ENCODE results near the gene NKD2. TPM values are rescaled to one million over a fixed set of nuclear protein-coding genes. Genes with fewer than 3 reads are reported as not detected.
"Not testable (repeated sequence)": the region's sequence is repeated elsewhere in the genome, so short reads cannot be mapped to it uniquely, and the experiment has no call there.

NKD2 gene
- total RNA-seq, 1 experiment from 2014 or later = not detected

DNA sequence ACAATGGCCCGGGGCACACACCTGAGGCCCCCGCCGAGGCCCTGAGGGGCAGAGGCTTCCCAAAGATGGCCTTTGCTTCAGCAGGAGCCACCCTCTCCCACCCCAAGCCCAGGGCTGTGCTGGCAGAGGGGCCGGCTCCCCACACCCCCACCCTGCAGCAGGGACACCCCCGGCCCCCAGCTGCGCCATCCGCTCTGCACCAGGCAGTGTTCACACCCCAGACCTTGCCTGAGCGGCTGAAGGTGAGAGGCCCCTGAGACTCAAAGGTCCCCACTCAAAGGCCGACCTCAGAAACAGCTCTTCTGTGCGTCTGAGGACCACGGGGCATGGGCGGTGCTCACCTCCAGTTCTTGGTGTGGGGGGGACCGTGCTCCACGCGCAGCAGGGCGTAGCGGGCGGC, 65.6 kb downstream of the NKD2 start:
- DNase-seq = no peak
- H3K4me3 ChIP-seq = no peak overlapping the region
- no peak overlapping the region for H3K27ac ChIP-seq
- H3K4me1 ChIP-seq = no peaks in the 10 kb centered on the region
- no peaks in the 10 kb centered on the region for H3K9me3 ChIP-seq (replicated peaks)
- no peaks in the 10 kb centered on the region for H3K36me3 ChIP-seq
- H3K27me3 ChIP-seq = no peaks in the 10 kb centered on the region

DNA sequence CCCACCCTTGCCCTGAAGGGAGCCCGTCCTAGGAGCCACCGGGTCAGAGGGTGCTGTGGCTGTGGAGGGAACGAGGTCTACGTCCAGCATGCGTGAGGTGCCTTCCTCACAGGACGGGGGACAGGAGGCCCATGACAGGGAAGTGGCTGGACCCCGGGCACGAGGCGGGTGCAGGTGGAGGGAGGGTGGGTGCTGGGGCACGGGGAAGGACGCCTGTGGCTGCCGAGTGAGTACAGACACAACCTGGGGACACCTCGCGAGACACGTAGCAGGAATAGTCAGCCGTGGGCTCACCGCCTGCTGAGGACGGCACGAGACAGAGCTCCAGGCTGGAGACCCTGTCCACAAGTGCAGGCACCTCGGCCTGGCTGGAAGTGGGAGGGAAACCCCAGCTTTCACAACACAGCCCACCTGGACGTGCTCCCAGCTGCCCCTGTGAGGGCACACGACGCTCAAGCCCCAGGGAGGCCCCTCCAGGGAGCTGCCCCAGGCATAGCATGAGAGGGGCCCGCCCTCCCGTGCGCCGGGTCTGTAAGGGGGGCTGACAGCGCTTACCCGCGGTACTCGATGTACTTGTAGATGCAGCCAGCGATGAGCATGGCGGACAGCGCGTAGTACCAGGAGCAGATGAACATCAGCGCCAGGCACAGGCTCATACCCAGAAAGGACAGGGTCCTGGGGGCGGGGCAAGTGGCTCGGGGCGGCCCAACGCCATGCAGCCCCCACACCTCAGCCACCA, 66.4 kb downstream of the NKD2 start:
- no peaks in the 10 kb centered on the region for H3K36me3 ChIP-seq
- DNase-seq = no peak
- H3K4me3 ChIP-seq = no peak overlapping the region
- no peaks in the 10 kb centered on the region for H3K4me1 ChIP-seq
- H3K9me3 ChIP-seq (replicated peaks) = no peaks in the 10 kb centered on the region
- H3K27me3 ChIP-seq = no peaks in the 10 kb centered on the region
- H3K27ac ChIP-seq = no peak overlapping the region

DNA sequence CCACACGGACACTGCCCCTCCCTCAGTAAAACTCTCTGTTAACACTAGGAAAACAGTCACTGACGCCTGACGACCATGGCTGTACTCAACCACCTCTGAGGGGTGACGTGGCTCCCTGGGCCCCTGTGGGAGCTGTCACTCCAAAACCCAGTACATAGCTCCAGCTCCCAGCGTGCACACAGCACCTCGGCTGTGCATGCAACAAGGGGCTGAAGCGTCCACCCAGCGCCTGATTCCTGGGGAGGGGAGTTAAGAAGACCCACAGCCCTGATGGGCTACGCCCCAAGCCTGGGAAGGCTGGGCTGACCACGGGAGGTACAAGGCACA, 66.9 kb downstream of the NKD2 start:
- H3K27me3 ChIP-seq = no peaks in the 10 kb centered on the region
- H3K27ac ChIP-seq = no peak overlapping the region
- no peak overlapping the region for H3K4me3 ChIP-seq
- H3K36me3 ChIP-seq = no peaks in the 10 kb centered on the region
- no peaks in the 10 kb centered on the region for H3K4me1 ChIP-seq
- H3K9me3 ChIP-seq (replicated peaks) = no peaks in the 10 kb centered on the region
- DNase-seq = no peak

DNA sequence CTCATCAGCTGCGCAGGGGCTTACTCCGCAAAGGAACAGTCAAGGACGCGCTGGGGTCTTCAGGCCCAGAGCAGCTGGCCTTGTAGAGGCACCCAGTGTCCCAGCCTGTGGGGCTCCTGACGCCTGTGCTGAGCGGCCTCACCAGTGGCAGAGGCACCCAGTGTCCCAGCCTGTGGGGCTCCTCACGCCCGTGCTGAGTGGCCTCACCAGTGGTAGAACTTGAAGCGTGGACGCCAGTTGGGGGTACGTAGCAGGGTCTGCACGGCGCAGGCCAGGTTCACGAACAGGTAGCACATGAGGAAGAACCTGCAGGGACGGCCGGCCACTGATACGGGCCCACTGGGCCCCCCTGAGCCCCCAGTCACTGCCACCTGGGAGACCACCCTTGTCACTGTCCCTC, 67.3 kb downstream of the NKD2 start:
- DNase-seq = no peak
- Histone ChIP-seq H3K9me3 (replicated peaks) (no peaks in the 10 kb centered on the region), H3K27me3 (no peaks in the 10 kb centered on the region), H3K36me3 (no peaks in the 10 kb centered on the region), H3K4me3 (no peak overlapping the region), H3K27ac (no peak overlapping the region), H3K4me1 (no peaks in the 10 kb centered on the region)

DNA sequence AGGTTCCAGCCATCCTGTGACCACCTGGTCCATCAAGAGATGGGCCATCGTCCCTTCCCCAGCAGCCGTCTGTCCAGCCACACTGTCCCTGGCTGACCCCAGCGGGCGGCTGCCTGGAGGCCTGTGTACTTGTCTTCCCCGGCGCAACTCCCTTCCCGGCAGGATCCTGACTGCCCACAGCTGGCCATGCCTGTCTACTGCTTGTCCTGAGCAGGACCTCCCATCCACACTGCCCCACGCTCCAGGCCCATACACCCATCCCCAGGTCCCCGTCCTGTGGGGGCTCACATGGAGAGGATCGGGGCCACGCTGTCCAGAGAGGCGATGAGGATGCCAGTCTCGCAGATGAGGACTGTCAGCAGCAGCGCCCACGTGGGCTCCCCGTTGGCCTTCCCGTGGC, 67.8 kb downstream of the NKD2 start:
- no peak overlapping the region for H3K27ac ChIP-seq
- no peak for DNase-seq
- H3K27me3 ChIP-seq = no peaks in the 10 kb centered on the region
- no peak overlapping the region for H3K4me3 ChIP-seq
- no peaks in the 10 kb centered on the region for H3K36me3 ChIP-seq
- no peaks in the 10 kb centered on the region for H3K9me3 ChIP-seq (replicated peaks)
- H3K4me1 ChIP-seq = no peaks in the 10 kb centered on the region

DNA sequence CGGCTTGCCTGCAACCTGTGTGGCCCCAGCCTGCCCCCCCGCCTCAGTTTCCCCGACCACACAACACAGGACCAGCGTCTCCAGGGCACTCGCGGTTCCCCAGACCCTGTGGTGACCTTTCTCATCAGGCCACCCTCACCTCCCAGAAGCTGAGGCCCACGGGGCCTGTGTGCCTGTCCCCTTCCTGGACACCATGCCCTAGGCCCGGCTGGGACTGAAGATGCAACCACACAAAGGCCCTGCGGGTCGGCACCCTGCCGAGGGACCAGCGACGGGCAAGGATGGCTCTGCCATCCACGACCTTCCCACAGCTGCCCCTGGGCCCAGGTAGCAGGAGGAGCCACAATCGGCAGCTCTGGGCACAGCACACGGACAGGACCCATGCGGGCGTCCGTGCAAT, 68.4 kb downstream of the NKD2 start:
- no peak for DNase-seq
- Histone ChIP-seq H3K4me1 (no peaks in the 10 kb centered on the region), H3K27me3 (no peaks in the 10 kb centered on the region), H3K9me3 (replicated peaks) (no peaks in the 10 kb centered on the region), H3K4me3 (no peak overlapping the region), H3K27ac (no peak overlapping the region), H3K36me3 (no peaks in the 10 kb centered on the region)

DNA sequence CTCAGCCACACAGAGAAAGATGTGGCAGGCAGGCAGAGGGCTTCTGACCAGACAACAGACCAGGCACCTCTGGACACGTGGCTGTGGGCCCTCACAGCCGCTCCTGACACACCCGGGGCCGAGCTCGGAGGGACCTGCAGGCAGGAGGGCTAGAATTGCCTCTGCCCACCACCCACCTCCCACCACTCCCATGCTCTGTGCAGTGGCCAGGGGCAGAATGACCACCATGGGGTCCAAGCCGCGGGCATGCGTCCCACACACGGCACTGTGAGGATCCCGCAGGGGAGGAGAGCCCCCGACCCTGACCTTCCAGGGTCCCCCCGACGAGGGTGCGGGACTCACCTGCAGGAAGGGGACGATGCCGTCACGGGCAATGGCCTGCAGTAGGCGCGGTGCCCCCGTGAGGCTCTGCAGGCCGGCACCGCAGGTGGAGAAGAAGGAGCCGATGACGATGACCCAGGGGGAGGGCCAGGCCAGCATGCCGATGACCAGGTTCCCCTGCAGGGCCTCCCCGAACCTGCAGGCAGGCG, 69.0 kb downstream of the NKD2 start:
- no peaks in the 10 kb centered on the region for H3K27me3 ChIP-seq
- H3K27ac ChIP-seq = no peak overlapping the region
- H3K4me3 ChIP-seq = no peak overlapping the region
- no peak for DNase-seq
- no peaks in the 10 kb centered on the region for H3K36me3 ChIP-seq
- H3K9me3 ChIP-seq (replicated peaks) = no peaks in the 10 kb centered on the region
- no peaks in the 10 kb centered on the region for H3K4me1 ChIP-seq

DNA sequence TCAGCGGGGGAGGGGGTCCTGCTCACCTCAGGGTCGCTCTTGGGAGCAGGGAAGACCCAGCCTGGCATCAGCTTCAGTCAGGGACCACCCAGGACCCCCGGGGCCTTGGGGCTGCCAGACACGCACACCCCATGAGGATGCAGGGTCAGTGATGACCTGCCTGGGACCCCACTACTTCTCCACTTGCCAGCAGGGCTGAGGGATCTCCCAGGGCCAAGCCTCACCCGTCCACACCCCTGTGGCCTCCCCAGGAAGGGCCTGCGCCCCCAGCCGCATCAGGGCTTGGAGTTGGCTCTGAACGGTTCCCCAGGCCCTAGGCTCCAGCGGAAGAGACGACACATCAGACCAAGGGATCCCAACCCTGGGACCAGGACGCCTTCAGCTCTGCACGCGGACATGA, 69.6 kb downstream of the NKD2 start:
- no peaks in the 10 kb centered on the region for H3K27me3 ChIP-seq
- no peak overlapping the region for H3K4me3 ChIP-seq
- no peak for DNase-seq
- H3K4me1 ChIP-seq = no peaks in the 10 kb centered on the region
- H3K27ac ChIP-seq = no peak overlapping the region
- no peaks in the 10 kb centered on the region for H3K36me3 ChIP-seq
- no peaks in the 10 kb centered on the region for H3K9me3 ChIP-seq (replicated peaks)

DNA sequence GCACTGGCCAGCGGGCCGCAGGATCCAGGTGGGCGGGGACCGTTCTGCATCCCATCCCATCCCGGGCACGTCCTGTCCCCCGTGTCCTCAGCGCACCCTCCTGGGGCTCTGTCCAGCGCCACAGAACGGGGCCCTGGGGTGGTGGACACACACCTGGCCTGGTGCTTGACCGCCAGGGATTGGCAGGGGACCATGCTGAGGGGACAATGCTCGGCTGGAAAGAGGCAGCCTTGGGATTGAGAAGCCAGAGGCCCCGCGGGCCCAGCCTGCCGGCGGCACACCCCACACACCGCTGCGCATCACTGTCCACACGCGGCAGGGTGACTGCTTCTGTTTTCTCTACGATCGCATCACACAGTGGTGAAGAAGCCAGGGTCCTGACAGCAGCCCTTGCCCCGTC, 70.2 kb downstream of the NKD2 start:
- no peak overlapping the region for H3K4me3 ChIP-seq
- no peaks in the 10 kb centered on the region for H3K9me3 ChIP-seq (replicated peaks)
- no peak overlapping the region for H3K27ac ChIP-seq
- H3K36me3 ChIP-seq = no peaks in the 10 kb centered on the region
- no peaks in the 10 kb centered on the region for H3K4me1 ChIP-seq
- DNase-seq = no peak
- H3K27me3 ChIP-seq = no peaks in the 10 kb centered on the region

DNA sequence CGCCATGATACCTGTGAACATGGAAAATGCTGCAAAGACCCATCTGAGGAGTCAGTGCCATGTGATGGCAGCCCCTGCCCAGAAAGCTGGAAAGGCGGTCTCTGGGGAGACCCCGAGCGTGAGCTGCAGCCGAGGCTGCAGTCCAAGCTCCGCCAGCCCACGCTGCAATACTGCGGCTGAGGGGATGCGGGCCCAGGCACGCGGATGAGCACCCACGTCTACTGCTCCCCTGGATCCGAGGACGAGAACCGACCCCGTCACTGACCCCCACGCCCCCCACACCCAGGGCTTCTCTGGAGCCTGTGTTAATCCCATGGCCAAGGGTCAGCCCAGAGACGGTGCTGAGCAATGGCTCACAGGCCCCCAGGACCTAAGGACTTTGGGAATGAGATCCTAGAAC, 70.9 kb downstream of the NKD2 start:
- H3K27ac ChIP-seq = no peak overlapping the region
- DNase-seq = no peak
- H3K4me1 ChIP-seq = no peaks in the 10 kb centered on the region
- no peak overlapping the region for H3K4me3 ChIP-seq
- H3K27me3 ChIP-seq = no peaks in the 10 kb centered on the region
- H3K9me3 ChIP-seq (replicated peaks) = no peaks in the 10 kb centered on the region
- no peaks in the 10 kb centered on the region for H3K36me3 ChIP-seq

DNA sequence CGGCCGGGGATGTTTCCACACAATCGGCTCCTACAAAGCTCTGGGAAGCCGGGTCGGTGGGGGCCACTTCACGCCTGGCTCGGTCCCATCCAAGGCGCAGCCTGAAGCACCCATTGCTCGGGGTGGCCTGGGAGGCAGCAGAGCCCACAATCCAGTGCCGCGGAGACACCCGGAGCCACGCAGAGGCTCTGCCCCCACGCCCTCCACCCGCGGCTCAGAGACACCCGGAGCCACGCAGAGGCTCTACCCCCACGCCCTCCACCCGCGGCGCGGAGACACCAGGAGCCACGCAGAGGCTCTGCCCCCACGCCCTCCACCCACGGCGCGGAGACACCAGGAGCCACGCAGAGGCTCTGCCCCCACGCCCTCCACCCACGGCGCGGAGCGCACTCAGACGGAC, 71.4 kb downstream of the NKD2 start:
- Histone ChIP-seq H3K27ac (no peak overlapping the region), H3K9me3 (replicated peaks) (no peaks in the 10 kb centered on the region), H3K36me3 (no peaks in the 10 kb centered on the region), H3K4me3 (no peak overlapping the region), H3K4me1 (no peaks in the 10 kb centered on the region), H3K27me3 (no peaks in the 10 kb centered on the region)
- DNase-seq = no peak

DNA sequence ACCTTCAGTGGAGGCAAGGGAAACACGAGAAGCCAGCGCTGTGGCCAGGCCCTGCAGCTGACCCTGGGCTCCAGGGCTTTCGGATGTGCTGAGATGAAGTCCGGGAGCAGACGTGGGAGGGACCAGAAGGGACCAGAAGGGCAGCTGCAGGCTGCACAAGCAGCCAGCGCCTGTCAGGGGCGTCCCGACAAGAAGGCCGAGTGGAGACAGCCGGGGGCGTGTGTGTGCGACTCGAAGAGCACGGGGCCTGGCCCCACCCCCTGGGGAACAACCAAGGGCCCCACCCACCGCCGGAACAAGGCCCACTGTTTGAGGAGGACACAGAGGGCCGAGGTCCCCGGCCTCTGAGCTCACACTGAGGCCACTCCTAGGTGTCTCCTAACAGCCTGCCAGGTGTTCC, 71.8 kb downstream of the NKD2 start:
- Histone ChIP-seq H3K4me1 (no peaks in the 10 kb centered on the region), H3K36me3 (no peaks in the 10 kb centered on the region), H3K9me3 (replicated peaks) (no peaks in the 10 kb centered on the region), H3K4me3 (no peak overlapping the region), H3K27ac (no peak overlapping the region), H3K27me3 (no peaks in the 10 kb centered on the region)
- no peak for DNase-seq

DNA sequence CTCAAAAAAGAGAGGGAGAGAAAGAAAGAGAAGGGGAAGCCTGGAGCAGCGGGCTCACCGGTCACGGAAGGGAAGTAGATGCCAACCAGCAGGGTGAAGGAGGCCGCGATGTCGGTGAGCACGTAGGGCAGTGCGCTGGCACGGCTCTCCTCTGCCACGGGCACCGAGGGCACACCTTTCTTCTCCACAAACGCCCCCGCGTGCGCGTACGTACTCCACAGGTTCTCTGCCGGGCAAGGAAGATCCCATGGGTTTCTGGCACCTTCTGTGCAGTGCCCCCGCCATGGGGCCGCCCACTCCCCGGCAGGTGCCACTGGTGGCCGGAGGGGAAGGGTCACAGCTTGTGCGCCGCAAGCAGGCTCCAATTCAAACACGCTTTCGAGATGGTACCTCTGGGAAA, 72.9 kb downstream of the NKD2 start:
- DNase-seq = no peak
- Histone ChIP-seq H3K27ac (no peak overlapping the region), H3K9me3 (replicated peaks) (no peaks in the 10 kb centered on the region), H3K36me3 (no peaks in the 10 kb centered on the region), H3K4me1 (no peaks in the 10 kb centered on the region), H3K27me3 (no peaks in the 10 kb centered on the region), H3K4me3 (no peak overlapping the region)

DNA sequence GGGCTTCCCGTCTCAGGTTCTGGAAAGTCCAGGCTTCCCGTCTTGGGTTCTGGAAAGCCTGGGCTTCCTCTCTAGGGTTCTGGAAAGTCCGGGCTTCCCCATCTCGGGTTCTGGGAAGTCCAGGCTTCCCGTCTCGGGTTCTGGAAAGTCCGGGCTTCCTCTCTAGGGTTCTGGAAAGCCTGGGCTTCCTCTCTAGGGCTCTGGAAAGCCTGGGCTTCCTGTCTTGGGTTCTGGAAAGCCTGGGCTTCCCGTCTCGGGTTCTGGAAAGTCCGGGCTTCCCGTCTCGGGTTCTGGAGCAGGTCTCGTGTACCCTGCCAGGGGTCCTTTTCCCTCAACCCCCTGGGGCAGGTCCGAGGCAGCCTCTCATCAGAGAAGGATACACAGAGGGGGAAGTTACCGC, 74.4 kb downstream of the NKD2 start:
- H3K4me3 ChIP-seq; H3K27ac ChIP-seq; H3K9me3 ChIP-seq (replicated peaks); H3K36me3 ChIP-seq; H3K4me1 ChIP-seq; DNase-seq; H3K27me3 ChIP-seq: not testable (repeated sequence)

DNA sequence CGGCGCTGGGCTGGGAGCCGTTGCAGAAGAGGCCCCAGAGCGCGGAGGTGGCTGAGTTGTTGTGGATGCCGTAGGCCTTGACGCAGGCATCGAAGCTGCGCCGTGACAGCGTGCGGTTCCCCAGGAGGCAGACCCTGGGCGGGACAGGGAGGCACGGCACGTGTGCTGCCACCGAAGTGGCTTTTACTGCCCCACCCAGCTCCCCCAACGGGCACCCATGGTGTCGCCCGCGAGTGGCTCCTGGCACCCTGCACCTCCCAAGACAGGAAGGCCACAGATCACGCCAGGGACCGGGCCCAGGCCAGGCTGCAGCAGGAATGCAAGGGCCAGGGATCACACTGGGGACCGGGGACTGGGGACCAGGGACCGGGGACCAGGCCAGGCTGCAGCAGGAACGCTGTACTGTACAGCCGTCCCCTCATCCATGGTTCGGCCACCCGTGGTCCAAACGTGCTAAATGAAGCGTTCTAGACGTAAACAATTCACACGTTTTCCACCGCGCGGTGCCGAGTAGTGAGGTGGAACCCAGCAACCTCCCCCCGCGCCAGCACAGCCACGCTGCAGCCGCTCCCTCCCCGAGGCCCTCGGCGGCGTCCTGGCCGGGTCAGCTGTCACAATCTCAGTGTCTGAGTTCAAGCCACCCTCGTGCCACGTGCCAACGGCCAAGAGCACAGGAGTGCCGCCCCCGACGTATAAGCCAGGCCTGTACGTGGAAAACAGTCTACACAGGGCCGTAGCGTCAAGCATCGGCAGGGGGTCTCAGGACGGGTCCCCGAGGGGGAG, 75.4 kb downstream of the NKD2 start:
- H3K27me3 ChIP-seq = no peaks in the 10 kb centered on the region
- no peaks in the 10 kb centered on the region for H3K9me3 ChIP-seq (replicated peaks)
- H3K4me1 ChIP-seq = no peaks in the 10 kb centered on the region
- no peak for DNase-seq
- H3K36me3 ChIP-seq = no peaks in the 10 kb centered on the region
- H3K27ac ChIP-seq = no peak overlapping the region
- no peak overlapping the region for H3K4me3 ChIP-seq

DNA sequence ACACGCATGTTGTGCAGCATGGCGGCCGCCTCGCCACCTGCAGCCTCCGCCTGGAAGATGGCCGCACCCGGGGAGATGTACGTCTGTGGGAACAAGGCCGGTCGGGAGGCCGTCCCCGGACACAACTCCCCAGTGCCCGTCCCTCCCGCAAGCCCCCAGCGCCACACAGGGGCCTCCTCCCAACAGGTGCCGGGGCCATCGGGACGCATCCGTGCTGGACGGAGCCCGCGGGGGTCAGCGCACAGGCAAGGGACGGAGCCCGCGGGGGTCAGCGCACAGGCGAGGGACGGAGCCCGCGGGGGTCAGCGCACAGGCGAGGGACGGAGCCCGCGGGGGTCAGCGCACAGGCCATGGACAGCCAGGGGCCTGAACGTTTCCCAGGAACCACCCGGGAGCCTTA, 76.8 kb downstream of the NKD2 start:
- no peaks in the 10 kb centered on the region for H3K4me1 ChIP-seq
- H3K27me3 ChIP-seq = no peaks in the 10 kb centered on the region
- H3K27ac ChIP-seq = no peak overlapping the region
- no peak overlapping the region for H3K4me3 ChIP-seq
- DNase-seq = no peak
- no peaks in the 10 kb centered on the region for H3K9me3 ChIP-seq (replicated peaks)
- H3K36me3 ChIP-seq = no peaks in the 10 kb centered on the region

All from SJCRH30 (cell line).